ENCODE measurements around the gene SLAIN1. TPM values are rescaled to one million over a fixed set of nuclear protein-coding genes. Genes with fewer than 3 reads are reported as not detected.

Gene SLAIN1
- total and polyA plus RNA-seq, 3 donors from 2014 or later = 73.1 to 149 (median 114) TPM

GRCh38 chr13:77751513-77752456 is 54.3 kb downstream of the SLAIN1 start:
- Histone ChIP-seq H3K27me3 (no peaks in the 10 kb centered on the region), H3K27ac (peak overlapping the region in 1 of 2 donors; percentile 51), H3K36me3 (ENCODE audit: low read depth, missing control alignments) (no peaks in the 10 kb centered on the region), H3K4me1 (peaks cover 4% of the 10 kb centered on the region), H3K4me3 (no peak overlapping the region), H3K9me3 (no peaks in the 10 kb centered on the region)
- DNase-seq = peak; percentile 55
- TF ChIP-seq POLR2A (IDR thresholded peaks at IDR 0.05) = no peak
- TF ChIP-seq CTCF (IDR thresholded peaks at IDR 0.05) = peak; percentile 58 to 74 (median 71)
- whole genome bisulfite sequencing, 2 donors = 49 to 52% methylated on average over 5 of the region's 5 CpGs
- intact Hi-C loops (cut with DNase I; ENCODE audit: low total_unique reads) = no loop called here

- TF ChIP-seq POLR2A (IDR thresholded peaks at IDR 0.05) (no peak), CTCF (IDR thresholded peaks at IDR 0.05) (no peak)
- 51 to 87% methylated on average over 5 of the region's 5 CpGs for WGBS, 2 donors
- H3K4me3 ChIP-seq = no peak overlapping the region
- H3K27me3 ChIP-seq = no peaks in the 10 kb centered on the region
- H3K36me3 ChIP-seq (ENCODE audit: low read depth, missing control alignments) = no peaks in the 10 kb centered on the region
- H3K4me1 ChIP-seq = peaks cover 4% of the 10 kb centered on the region
- no peaks in the 10 kb centered on the region for H3K9me3 ChIP-seq
- intact Hi-C loops (cut with DNase I; ENCODE audit: low total_unique reads) = no loop called here
- no peak overlapping the region for H3K27ac ChIP-seq
- DNase-seq = no peak
Measured at GRCh38 chr13:77752512-77753069, 55.1 kb downstream of the SLAIN1 start.

GRCh38 chr13:77760893-77761292 is 63.4 kb downstream of the SLAIN1 start:
- Histone ChIP-seq H3K36me3 (ENCODE audit: low read depth, missing control alignments) (no peaks in the 10 kb centered on the region), H3K4me1 (no peaks in the 10 kb centered on the region), H3K4me3 (no peak overlapping the region), H3K27me3 (no peaks in the 10 kb centered on the region), H3K9me3 (no peaks in the 10 kb centered on the region), H3K27ac (no peak overlapping the region)
- 74 to 80% methylated on average over 8 of the region's 8 CpGs for WGBS, 2 donors
- DNase-seq = no peak
- TF ChIP-seq CTCF (IDR thresholded peaks at IDR 0.05) = no peak
- TF ChIP-seq POLR2A (IDR thresholded peaks at IDR 0.05) = no peak
- intact Hi-C loops (cut with DNase I; ENCODE audit: low total_unique reads) = no loop called here

GRCh38 chr13:77767413-77767812 is 69.9 kb downstream of the SLAIN1 start:
- intact Hi-C loops (cut with DNase I; ENCODE audit: low total_unique reads) = no loop called here
- Histone ChIP-seq H3K4me1 (no peaks in the 10 kb centered on the region), H3K27me3 (no peaks in the 10 kb centered on the region), H3K9me3 (no peaks in the 10 kb centered on the region), H3K27ac (no peak overlapping the region), H3K36me3 (ENCODE audit: low read depth, missing control alignments) (no peaks in the 10 kb centered on the region), H3K4me3 (no peak overlapping the region)
- TF ChIP-seq POLR2A (IDR thresholded peaks at IDR 0.05) (no peak), CTCF (IDR thresholded peaks at IDR 0.05) (no peak)
- WGBS, 2 donors = 47 to 57% methylated on average over 5 of the region's 5 CpGs
- no peak for DNase-seq
